ENCODE results near the gene ZNF322. TPM values are rescaled to one million over a fixed set of nuclear protein-coding genes. Genes with fewer than 3 reads are reported as not detected.

The ZNF322 gene
- 5.0 to 7.7 TPM (median 5.3 TPM) in 5 replicates for total RNA-seq (2022; extraction: Qiagen RNA extraction; ENCODE audit: low read depth)

DNA sequence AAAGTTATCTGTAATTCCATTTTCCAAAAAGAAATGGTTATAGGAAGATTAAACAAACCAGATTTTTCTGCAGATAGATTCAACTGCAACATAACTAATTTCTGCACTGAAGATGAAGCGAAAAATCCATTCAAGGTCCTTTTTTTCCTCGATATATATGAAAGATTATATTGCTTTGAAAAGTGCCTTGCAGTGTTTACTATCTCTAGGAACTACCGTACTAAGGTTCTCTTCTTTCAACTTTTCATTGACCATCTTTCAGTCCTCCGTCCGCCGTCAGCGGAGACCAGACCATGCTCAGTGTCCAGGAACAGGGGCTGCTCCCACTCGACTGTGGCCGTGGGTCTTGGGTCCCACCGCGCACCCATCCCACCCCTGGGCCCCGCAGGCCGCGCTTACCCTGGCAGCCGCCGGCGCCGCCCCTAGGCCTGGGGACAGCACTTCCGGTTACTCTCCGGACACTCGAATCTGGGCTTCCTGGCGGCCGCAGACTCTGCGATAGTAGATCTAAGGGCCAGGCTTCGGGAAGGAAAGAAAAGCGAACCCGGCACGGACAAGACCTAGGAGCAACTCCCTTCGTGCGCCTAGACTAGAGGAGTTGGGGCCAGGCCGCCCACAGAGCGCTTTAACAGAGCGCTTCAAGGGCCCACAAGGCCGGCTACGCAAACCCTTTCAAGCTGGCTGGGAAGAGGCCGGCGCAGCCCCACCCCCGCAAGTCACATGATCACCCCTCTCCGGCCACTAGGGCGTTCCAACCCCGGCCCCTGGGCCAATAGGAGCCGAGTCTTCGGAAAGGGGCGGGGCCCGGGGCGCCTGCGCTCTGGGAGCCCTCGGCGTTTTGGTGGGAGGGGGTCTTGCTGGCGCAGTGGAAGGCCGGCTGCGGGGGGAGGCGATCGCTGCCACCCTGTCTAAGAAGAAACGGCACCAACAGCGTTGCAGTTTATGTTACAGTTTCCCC, at the start of gene ZNF322:
Gene ZNF322 (minus strand): TSS at position 705 of the 958 bp plus-strand sequence. CDS start 21,193 bp downstream, outside the sequence.

DNA sequence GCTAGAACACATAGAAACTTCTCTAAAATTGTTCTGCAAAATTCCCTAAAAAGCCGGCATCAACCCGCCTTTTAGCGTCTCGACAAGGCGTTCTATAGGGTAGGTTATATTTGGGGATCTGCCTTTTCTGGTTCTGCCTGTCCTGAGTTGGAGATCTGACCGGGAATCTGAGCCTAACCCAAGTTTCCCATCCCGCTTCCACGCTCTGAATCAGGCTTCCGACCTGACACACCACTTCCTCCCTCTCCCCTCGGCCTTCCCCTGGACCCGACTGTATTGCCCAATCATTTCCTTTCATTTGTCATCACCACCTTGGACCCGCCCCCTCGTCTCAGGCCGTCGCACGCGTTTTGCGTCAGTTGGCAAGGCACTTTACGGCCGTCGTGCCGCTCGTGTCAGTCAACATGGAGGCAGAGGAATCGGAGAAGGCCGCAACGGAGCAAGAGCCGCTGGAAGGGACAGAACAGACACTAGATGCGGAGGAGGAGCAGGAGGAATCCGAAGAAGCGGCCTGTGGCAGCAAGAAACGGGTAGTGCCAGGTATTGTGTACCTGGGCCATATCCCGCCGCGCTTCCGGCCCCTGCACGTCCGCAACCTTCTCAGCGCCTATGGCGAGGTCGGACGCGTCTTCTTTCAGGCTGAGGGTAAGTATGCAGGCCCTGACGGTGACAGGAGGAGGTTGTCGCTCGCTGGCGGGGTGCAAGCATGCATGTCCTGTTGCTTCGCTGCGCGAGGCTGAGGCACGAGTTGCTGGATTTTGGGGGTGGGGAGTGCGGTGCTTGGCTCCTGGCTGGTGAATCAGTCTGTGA, 62.8 kb downstream of the ZNF322 start, which contains the start of gene ABT1:
Gene ABT1 (plus strand): TSS at position 375 of the 810 bp plus-strand sequence. CDS start 30 bp downstream, at position 405.

Other genes starting within 250 kb of the ZNF322 start
- gene BTN3A3, start 219.2 kb downstream of the ZNF322 start, total RNA-seq (2022; extraction: Qiagen RNA extraction; ENCODE audit: low read depth) = 0.77 to 1.3 TPM (median 0.88 TPM) in 5 replicates
- gene BTN2A1, start 201.8 kb downstream of the ZNF322 start, total RNA-seq (2022; extraction: Qiagen RNA extraction; ENCODE audit: low read depth) = 18.1 to 24.3 TPM (median 21.1 TPM) in 5 replicates
- 0.04 TPM in 1 of 5 replicates, not detected in the others for gene BTN1A1, start 159.4 kb downstream of the ZNF322 start, total RNA-seq (2022; extraction: Qiagen RNA extraction; ENCODE audit: low read depth)
- gene HMGN4, start 121.4 kb downstream of the ZNF322 start, total RNA-seq (2022; extraction: Qiagen RNA extraction; ENCODE audit: low read depth) = 60.4 to 78.0 TPM (median 75.5 TPM) in 5 replicates
- 13.4 to 15.1 TPM (median 14.4 TPM) in 5 replicates for gene ABT1, start 62.8 kb downstream of the ZNF322 start, total RNA-seq (2022; extraction: Qiagen RNA extraction; ENCODE audit: low read depth)